ENCODE results near the gene SHB.

- no peak for TF ChIP-seq POLR2A (IDR thresholded peaks at IDR 0.05)
- TF ChIP-seq CTCF (IDR thresholded peaks at IDR 0.05): no peak
Measured at GRCh38 chr9:37986001-37986400, 83.0 kb downstream of the SHB start.
